DMS 273 (cell line): Measurements from ENCODE around the gene DAD1.

Source experiments
- DNase-seq: peaks from one replicate; lab custom pipeline; 2025; ENCODE audit not compliant: unreplicated experiment; lab: John Stamatoyannopoulos, UW

The DAD1 gene

GRCh38 chr14:22539831-22540230 is 49.2 kb downstream of the DAD1 start:
- DNase-seq: no peak

DNA sequence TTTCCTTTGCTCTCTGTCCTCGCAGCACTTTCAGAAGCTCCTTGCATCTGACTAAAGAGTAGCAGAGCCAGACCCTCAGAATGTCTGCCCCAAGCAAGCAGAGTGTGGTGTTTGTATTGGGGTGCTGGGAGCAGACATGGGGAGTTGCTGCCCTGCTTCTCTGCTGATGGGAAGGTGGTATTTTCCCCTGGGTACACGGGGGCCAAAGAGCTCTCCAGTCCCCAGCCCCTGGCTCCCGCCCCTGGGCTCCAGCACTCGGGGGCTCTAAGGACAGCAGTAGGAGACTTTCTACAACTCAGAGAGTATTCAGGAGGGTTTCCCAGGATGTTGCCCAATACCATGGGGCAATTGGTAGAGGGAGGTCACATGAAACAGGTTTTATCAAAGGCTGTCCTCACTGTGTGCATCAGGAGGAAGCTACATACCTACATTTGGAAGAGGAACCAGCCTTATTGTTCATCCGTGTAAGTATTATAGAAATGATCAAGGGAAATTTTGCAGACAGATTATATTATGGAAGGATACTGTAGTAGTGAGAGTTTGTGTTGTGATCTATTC is 50.3 kb downstream of the DAD1 start:
- no peak for DNase-seq

- no peak for DNase-seq
Measured at GRCh38 chr14:22537436-22538310, 51.4 kb downstream of the DAD1 start.

DNA sequence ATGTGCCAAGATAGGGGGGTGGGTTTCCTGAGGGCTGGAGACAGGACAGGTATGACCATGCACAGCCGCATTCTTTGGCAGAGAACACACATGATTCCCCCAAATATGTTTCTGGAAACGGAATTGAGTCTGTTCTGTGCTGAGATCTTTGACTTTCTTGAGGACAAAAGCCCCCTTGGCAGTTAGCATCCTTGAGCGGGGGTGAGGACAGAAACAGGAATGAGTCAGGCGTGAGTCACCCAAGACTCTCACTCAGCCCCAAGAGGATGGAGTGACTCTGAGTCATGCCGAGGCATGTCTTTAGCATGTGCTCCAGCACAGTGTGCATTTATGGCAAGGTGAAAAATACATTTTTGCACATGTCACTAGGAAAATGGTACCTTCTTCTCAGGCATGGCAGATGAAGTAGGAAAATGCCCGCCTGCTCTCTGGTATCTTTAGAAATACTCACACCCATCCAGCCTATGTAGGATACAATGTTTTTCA is 52.1 kb downstream of the DAD1 start:
- peak; percentile 39 for DNase-seq

DNA sequence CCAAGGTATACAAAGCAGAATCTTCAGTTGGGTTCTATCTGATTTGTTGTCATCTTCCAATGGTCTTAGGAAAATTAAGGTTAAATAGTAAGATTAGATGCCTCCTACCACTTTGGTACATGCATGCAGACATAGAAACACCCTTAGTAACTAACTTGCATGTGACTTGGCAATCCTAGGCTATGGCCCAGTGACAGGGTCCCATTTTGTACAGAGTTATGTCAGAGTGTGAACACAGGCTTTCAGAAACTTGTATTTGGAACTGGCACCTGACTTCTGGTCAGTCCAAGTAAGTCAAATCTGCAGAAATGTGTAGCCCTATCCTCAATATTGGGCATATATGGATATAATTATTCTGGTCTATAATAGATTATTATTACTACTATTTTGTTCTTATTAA is 53.1 kb downstream of the DAD1 start:
- no peak for DNase-seq

DNA sequence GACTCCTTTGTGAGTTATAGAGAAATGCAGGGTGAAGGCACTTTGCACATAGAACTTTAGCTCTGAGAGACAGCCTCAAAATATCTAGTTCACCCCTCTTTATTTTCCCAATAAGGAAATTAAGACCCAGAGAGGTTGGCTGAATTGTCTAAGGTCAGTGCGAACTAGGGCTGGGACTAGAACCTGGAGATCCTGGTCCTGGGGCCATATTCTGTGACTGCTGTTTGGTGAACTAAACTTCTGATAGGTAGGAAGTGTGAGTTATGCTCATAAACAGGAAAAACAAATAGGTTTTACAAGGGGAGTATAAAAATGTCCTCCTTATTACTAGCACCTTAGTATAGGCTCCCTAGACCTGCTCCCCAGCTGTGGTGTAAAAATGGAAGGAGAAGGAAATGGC is 53.9 kb downstream of the DAD1 start:
- DNase-seq: no peak

DNA sequence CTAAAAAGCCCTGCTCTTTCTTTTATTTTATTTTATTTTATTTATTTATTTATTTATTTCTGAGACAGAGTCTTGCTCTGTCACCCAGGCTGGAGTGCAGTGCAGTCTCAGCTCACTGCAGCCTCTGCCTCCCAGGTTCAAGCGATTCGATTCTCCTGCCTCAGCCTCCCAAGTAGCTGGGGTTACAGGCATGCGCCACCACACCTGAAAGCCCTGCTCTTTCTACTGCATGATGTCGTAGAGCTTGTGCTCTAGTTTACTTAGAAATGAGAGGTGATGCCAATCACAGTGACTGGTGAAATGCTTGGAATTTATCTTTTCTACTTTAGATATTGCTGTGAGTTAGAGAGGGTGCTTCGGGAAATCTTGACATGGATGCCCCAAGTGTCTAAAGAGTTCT is 54.5 kb downstream of the DAD1 start:
- DNase-seq: no peak

DNA sequence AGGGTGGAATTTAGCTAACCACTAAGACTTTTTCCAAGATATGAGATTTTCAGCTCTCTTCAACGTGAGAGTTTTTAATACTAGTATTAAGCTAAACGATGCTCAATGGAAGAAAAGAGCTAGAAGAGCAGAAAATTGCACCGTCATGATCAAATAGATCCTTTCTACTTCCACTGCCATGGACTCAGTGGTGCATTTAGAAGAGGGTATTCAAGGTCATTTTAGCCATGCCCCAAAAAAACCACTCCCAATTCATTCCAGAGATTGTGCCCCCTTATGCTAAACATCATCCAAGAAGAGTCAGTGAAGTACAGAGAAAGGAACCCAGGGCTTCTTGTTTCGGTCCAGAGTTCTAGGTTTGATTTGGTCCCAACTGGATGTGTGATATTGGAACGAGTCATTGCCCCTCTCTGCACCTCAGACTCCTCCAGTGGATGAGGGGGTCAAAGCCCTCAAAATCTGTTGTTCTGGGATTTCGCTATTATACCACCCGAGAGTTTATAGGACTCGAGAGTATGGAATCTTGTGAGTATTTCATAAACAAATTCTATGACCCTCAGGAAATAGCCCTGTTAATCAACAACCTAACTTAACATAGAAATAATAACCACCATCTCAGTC is 55.2 kb downstream of the DAD1 start:
- DNase-seq: no peak

GRCh38 chr14:22533057-22533704 is 55.8 kb downstream of the DAD1 start:
- DNase-seq: no peak

- no peak for DNase-seq
Measured at GRCh38 chr14:22532345-22533056, 56.5 kb downstream of the DAD1 start.

DNA sequence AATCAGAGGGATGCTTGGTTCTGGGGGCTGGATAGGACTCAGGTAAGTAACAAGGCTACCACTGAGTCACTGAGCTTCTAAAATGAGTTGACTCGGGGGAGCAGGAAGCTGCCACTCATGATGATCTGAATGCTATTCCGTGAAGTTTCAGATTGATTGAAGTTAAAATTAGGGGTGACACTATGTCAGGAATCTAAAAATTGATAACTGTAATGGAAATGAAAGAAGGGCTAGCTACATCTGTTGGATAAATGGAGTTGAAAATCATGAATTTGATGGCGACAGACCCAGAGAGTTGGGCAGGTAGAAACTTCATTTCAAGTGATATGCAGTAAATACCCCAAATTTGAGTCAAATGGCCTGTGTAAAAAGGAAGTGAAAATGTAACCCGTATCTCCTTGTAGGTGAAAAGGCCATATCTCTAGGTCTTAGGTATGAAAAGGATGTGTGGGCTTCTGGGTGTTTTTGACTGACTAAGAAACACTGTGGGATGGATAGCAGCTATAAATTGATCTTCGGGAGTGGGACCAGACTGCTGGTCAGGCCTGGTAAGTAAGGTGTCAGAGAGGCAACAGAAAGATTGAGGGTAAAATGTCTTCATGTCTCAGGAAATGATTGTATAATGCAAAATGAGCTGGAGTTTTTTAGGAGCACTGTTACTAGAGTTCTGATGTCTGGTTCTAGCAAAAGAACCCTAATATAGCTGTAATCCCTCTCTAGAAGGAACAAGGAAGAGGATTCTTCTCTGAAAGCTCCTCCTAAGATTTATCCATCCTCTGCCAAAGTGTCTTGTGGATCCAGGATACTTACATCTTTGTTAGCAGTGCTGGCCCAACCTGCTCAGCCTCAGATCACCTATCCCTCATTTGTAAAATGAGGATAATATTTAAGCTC is 57.3 kb downstream of the DAD1 start:
- no peak for DNase-seq

DNA sequence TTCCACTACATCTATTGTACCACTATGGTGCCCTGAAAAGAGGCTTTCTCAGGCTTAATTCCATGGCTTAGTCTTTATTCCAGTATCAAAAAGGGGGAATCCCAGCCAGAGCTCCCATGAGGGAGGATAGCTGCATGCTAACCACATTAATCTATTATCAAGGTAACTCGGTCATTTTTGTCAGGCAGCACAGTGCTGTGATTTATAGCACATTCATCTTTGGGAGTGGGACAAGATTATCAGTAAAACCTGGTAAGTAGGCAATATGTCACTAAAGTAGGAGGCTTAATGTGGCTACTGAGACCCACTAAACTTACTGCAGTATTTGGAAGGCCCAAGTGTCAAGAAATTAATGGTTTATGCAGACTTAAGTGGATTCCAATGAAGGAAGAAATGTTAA is 58.9 kb downstream of the DAD1 start:
- DNase-seq: no peak

GRCh38 chr14:22526744-22527143 is 62.3 kb downstream of the DAD1 start:
- DNase-seq: no peak

DNA sequence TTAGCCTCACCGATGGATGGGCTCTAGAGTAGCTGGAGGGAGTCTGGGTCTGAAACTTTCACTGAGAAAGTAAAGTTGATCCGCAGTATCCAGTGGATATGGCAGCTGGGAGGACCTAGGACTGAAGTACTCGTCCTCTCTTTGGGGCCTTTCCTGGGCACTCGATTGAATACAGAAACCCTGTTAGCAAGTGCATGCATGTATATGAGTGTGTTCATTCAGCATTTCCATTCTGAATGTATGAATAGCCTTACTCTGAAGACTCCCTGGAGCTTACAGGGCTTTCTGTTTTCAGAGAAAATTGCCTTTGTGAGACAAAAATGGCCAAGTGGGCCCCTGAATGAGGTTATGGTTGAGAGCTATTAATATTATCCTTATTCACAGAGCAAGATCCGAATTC is 62.8 kb downstream of the DAD1 start:
- DNase-seq: no peak

GRCh38 chr14:22524784-22525161 is 64.3 kb downstream of the DAD1 start:
- DNase-seq: no peak

GRCh38 chr14:22524115-22524783 is 64.8 kb downstream of the DAD1 start:
- no peak for DNase-seq

- DNase-seq: no peak
Measured at GRCh38 chr14:22523283-22523682, 65.7 kb downstream of the DAD1 start.

DNA sequence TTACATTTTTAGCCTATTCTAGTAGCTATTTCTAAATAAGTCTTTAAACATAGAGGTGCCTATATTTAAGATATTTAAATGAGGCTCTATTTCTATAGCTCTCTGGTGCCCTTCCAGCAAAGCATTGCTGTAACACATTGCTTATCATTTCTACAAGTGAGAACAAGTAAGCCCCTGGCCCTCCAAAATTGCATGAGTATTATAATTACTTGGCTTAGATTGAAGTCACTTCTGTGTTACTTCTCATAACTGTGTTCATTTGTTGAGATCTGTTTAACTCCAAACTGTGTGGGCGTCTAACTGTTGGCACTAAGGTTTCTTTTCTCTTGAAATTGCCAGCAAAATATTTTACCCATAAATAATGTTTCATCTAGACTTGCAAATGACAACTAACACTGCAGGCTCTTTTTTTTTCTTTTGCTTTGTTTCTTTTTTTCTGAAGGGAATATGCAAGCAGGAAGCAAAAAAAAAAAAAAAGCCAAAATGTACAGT is 66.5 kb downstream of the DAD1 start:
- no peak for DNase-seq

- no peak for DNase-seq
Measured at GRCh38 chr14:22521449-22522239, 67.4 kb downstream of the DAD1 start.
